HG02571 (cell line): ENCODE measurements around the gene MRGPRF.
A peak's percentile ranks its signal among the peaks of the same experiment; 100 is the strongest.

ENCODE experiments used
- ATAC-seq: cut with Tn5 transposase; IDR thresholded peaks from one replicate; pipeline ENCODE4 v1.9.1; 2021; ENCODE audit warnings: mild to moderate bottlenecking, moderate library complexity; ENCODE audit not compliant: unreplicated experiment

The MRGPRF gene

GRCh38 chr11:69013009-69013951 is at the start of gene MRGPRF:
Gene MRGPRF, minus strand, starts transcription at chr11:69013246. Its CDS starts 3,345 bp downstream, at chr11:69009901.
- ATAC-seq: no peak

- ATAC-seq: no peak
Measured at GRCh38 chr11:69062169-69062855, 49.3 kb upstream of the MRGPRF start.

GRCh38 chr11:69061713-69062053 is 48.6 kb upstream of the MRGPRF start:
- ATAC-seq: no peak

GRCh38 chr11:69060806-69061712 is 48.0 kb upstream of the MRGPRF start:
- ATAC-seq: no peak

- no peak for ATAC-seq
Measured at GRCh38 chr11:69059985-69060384, 46.9 kb upstream of the MRGPRF start.

GRCh38 chr11:69059429-69059828 is 46.4 kb upstream of the MRGPRF start:
- ATAC-seq: no peak

GRCh38 chr11:69058511-69059270 is 45.6 kb upstream of the MRGPRF start:
- ATAC-seq: no peak

- no peak for ATAC-seq
Measured at GRCh38 chr11:69057801-69058200, 44.8 kb upstream of the MRGPRF start.

- ATAC-seq: no peak
Measured at GRCh38 chr11:69057236-69057635, 44.2 kb upstream of the MRGPRF start.

GRCh38 chr11:69055598-69056516 is 42.8 kb upstream of the MRGPRF start:
- ATAC-seq: peak; percentile 67

- ATAC-seq: no peak
Measured at GRCh38 chr11:69055212-69055586, 42.2 kb upstream of the MRGPRF start.

- no peak for ATAC-seq
Measured at GRCh38 chr11:69054397-69055211, 41.6 kb upstream of the MRGPRF start.

- ATAC-seq: no peak
Measured at GRCh38 chr11:69053546-69054396, 40.7 kb upstream of the MRGPRF start.

GRCh38 chr11:69053169-69053477 is 40.1 kb upstream of the MRGPRF start:
- ATAC-seq: no peak

GRCh38 chr11:69052343-69053168 is 39.5 kb upstream of the MRGPRF start:
- ATAC-seq: no peak

- ATAC-seq: no peak
Measured at GRCh38 chr11:69051381-69052342, 38.6 kb upstream of the MRGPRF start.
